GM12878 (cell line): ENCODE data around the gene TEKT5. TPM values are rescaled to one million over a fixed set of nuclear protein-coding genes. Genes with fewer than 3 reads are reported as not detected.

Experiments
- ATAC-seq: fragments of 200-7000 bp; cut with Tn5 transposase; 3 replicates; pipeline ENCODE4 v1.9.1; 2020; ENCODE audit warnings: mild to moderate bottlenecking, moderate library complexity
- BruUV-seq: library from RNA; stranded (reverse); fragments of 400-500 nt; replicated peaks from 2 replicates; lab custom pipeline; 2021; lab: Mats Ljungman, UMichigan
- CTCF ChIA-PET: fragments of 300-600 bp; sonication (Branson Sonifier 250); formaldehyde crosslinking; extraction: SDS; loops from one replicate; lab custom pipeline; 2021; ENCODE audit warnings: inconsistent platforms; lab: Yijun Ruan, JAX
- POLR2A ChIA-PET: fragments of 350-600 bp; formaldehyde crosslinking; extraction: SDS; loops from one replicate; lab custom pipeline; 2021; ENCODE audit warnings: inconsistent platforms; lab: Charles Lee
- RAD21 ChIA-PET: fragments of 300-600 bp; sonication (Branson Sonifier 250); formaldehyde crosslinking; loops from one replicate; lab custom pipeline; 2023; ENCODE audit warnings: antibody characterized with exemption; ENCODE audit not compliant: unreplicated experiment; lab: Charles Lee
- SMC1A ChIA-PET: fragments of 300-600 bp; sonication (Branson Sonifier 250); formaldehyde crosslinking; loops from one replicate; lab custom pipeline; 2023; ENCODE audit not compliant: unreplicated experiment, uncharacterized antibody; lab: Charles Lee
- DNase-seq: peaks from one replicate; pipeline ENCODE4 v3.0.0-alpha.2; 2011; ENCODE audit warnings: low read depth, low spot score
- FAIRE-seq: peaks from 3 replicates; lab custom pipeline; 2011; peaks lifted over from hg19 to GRCh38; lab: Jason Lieb, UNC
- H2AFZ ChIP-seq: 2 replicates; pipeline ENCODE4 v1.6.0; 2011; ENCODE audit warnings: low read depth, low read length, control low read depth; ENCODE audit not compliant: control insufficient read depth
- H3K27ac ChIP-seq: 2 replicates; pipeline ENCODE4 v1.5.1; 2011; ENCODE audit warnings: control low read depth; ENCODE audit not compliant: control insufficient read depth, insufficient read depth
- H3K27me3 ChIP-seq, 2 experiments: replicated peaks in 1 of 2; 2 replicates each; pipeline versions ENCODE4 v1.6.0 to v1.6.1; 2011; ENCODE audit warnings: low read length in 1 of 2; ENCODE audit not compliant: control insufficient read depth in 2 of 2, insufficient read depth in 2 of 2
- H3K36me3 ChIP-seq, 2 experiments: 2 replicates each; pipeline ENCODE4 v1.5.1; 2011; ENCODE audit warnings: low read length in 1 of 2; ENCODE audit not compliant: control insufficient read depth in 2 of 2, insufficient read depth in 2 of 2
- H3K4me1 ChIP-seq: 2 replicates; pipeline ENCODE4 v1.6.1; 2011; ENCODE audit warnings: mild to moderate bottlenecking, low read length, moderate library complexity, mixed read lengths; ENCODE audit not compliant: control insufficient read depth, insufficient read depth
- H3K4me2 ChIP-seq: 2 replicates; pipeline ENCODE4 v1.6.0; 2011; ENCODE audit warnings: control low read depth; ENCODE audit not compliant: control insufficient read depth, insufficient read depth
- H3K4me3 ChIP-seq: fragments of 200-600 bp; sonication (generic); 2 replicates; pipeline ENCODE4 v1.5.1; 2016
- H3K79me2 ChIP-seq: 2 replicates; pipeline ENCODE4 v1.6.0; 2011; ENCODE audit warnings: low read length; ENCODE audit not compliant: control insufficient read depth, insufficient read depth
- H3K9ac ChIP-seq: 2 replicates; pipeline ENCODE4 v1.8.0; 2011; ENCODE audit warnings: low read length, control low read depth, mixed read lengths; ENCODE audit not compliant: control insufficient read depth, insufficient read depth
- H3K9me3 ChIP-seq: replicated peaks from 3 replicates; pipeline ENCODE4 v1.5.1; 2011; ENCODE audit warnings: mild to moderate bottlenecking, low read length; ENCODE audit not compliant: control insufficient read depth, insufficient read depth
- H4K20me1 ChIP-seq: 2 replicates; pipeline ENCODE4 v1.6.0; 2011; ENCODE audit not compliant: control insufficient read depth, insufficient read depth
- IKZF1 ChIP-seq: fragments of 450-650 bp; conservative IDR thresholded peaks from 2 replicates; pipeline ENCODE4 v1.6.1; 2017; ENCODE audit warnings: antibody characterized with exemption, mild to moderate bottlenecking
- JUNB ChIP-seq: IDR thresholded peaks from 2 replicates; pipeline ENCODE4 v1.6.1; 2016; ENCODE audit warnings: antibody characterized with exemption, mild to moderate bottlenecking
- MXI1 ChIP-seq: fragments of 150-350 bp; IDR thresholded peaks from 2 replicates; pipeline ENCODE4 v1.6.1; 2011; ENCODE audit warnings: low read depth, mild to moderate bottlenecking, inconsistent platforms, low read length, improper control_type of control experiment
- NFIC ChIP-seq: IDR thresholded peaks from 2 replicates; pipeline ENCODE4 v1.6.1; 2012; ENCODE audit warnings: low read depth, mild to moderate bottlenecking, inconsistent platforms, low read length, moderate library complexity
- YY1 ChIP-seq: IDR thresholded peaks from 2 replicates; pipeline ENCODE4 v1.6.1; 2011; ENCODE audit warnings: low read depth, mild to moderate bottlenecking, low read length
- WGBS: methylation state at CpG from one replicate; pipeline ENCODE4 v1.1.6; 2016; ENCODE audit warnings: low lambda C conversion rate; ENCODE audit not compliant: insufficient replicate concordance, insufficient coverage; ENCODE audit errors: missing lambda C conversion rate; 5-methylcytosine and 5-hydroxymethylcytosine counted together
- in situ Hi-C: fragments of 300-500 bp; cut with MboI; formaldehyde crosslinking; loops from 9 replicates; pipeline ENCODE4 v1.14.3; 2018; ENCODE audit warnings: mixed read lengths
- intact Hi-C: fragments of 100-400 bp; cut with micrococcal nuclease; formaldehyde crosslinking; loops from one replicate; pipeline ENCODE4 v1.14.2; 2022; ENCODE audit not compliant: unreplicated experiment
- polyA plus RNA-seq, 11 experiments: library from polyadenylated mRNA; depleted of rRNA in 4 of 11; unstranded in 6 of 11; stranded (reverse) in 5 of 11; fragments of >200 nt; fragmentation: Nextera tagmentation in 4 of 11; fragmentation: Illumina TruSeq in 1 of 11; extraction: Ambion mirVana in 4 of 11; extraction: Trizol in 1 of 11; gene quantifications; 1 replicate in 1 of 11; 2 replicates in 10 of 11; pipeline versions ENCODE4 v1.2.1 to v1.2.3, GENCODE V29; 2011 to 2016; ENCODE audit warnings: inconsistent platforms in 2 of 11, missing spikeins in 2 of 11, low read depth in 1 of 11
- total RNA-seq, 4 experiments: library from RNA; depleted of rRNA in 3 of 4; stranded (reverse); fragments of >200 nt in 3 of 4; fragmentation: Illumina TruSeq in 1 of 4; extraction: Trizol in 1 of 4; gene quantifications; 2 replicates each; pipeline versions ENCODE4 v1.2.1 to v1.2.3, GENCODE V29; 2013 to 2021

TEKT5 gene
- total and polyA plus RNA-seq, 10 of the 15 experiments (the other 5 are each of a cell fraction or from before 2014, with no cell fraction given): 0.19 to 2.2 (median 0.68) TPM; not detected in 1

DNA sequence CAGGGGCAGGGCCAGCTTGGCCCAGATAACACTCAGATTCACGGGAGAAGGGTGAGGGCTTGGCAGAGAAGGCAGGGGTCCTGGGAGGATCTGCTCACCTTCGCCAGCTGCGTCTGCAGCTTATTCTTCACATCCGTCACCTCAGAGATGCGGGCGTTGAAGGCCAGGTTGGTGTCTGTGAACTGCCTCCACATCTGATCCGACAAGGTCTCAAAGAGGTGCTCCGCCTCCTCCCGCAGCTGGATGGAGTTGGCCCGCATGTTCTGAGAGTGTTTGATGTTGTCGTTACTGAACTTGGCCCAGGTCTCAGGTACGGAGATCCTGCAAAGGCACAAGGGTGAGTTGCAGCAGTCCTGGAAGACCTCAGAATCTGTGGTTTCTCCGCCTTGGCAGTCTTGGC, 18.9 kb downstream of the TEKT5 start:
- no peak overlapping the region for H3K4me3 ChIP-seq
- ATAC-seq: no peak
- no peaks in the 10 kb centered on the region for H3K36me3 ChIP-seq
- H3K9ac ChIP-seq: no peak overlapping the region
- H3K4me1 ChIP-seq: no peaks in the 10 kb centered on the region
- WGBS: 75% methylated on average over 13 of the region's 13 CpGs
- H3K4me2 ChIP-seq: no peak overlapping the region
- no peak for TF ChIP-seq YY1
- TF ChIP-seq JUNB: no peak
- TF ChIP-seq, all 136 proteins: peak for 0
- SMC1A ChIA-PET: no interaction called here
- CTCF ChIA-PET: no interaction called here
- Histone ChIP-seq H3K9me3 (peaks cover 2% of the 10 kb centered on the region; the same call in 1 of the 3 replicates), H3K27me3 (peaks cover 0 to 10% of the 10 kb centered on the region in 2 experiments; a peak in 3 of 4 replicates), H3K79me2 (no peaks in the 10 kb centered on the region), H4K20me1 (no peaks in the 10 kb centered on the region), H2AFZ (no peak overlapping the region), H3K27ac (no peak overlapping the region)
- intact Hi-C loops (no loop called here), in situ Hi-C loops (no loop called here)
- RAD21 ChIA-PET: no interaction called here
- no TSS peak for BruUV-seq
- POLR2A ChIA-PET: no interaction called here
- FAIRE-seq (no peak), DNase-seq (no peak)

GRCh38 chr16:10675216-10675615, 19.5 kb downstream of the TEKT5 start:
- H2AFZ ChIP-seq: no peak overlapping the region
- no peak for DNase-seq
- H3K4me1 ChIP-seq: no peaks in the 10 kb centered on the region
- FAIRE-seq: no peak
- no peaks in the 10 kb centered on the region for H4K20me1 ChIP-seq
- CTCF ChIA-PET: no interaction called here
- H3K36me3 ChIP-seq: no peaks in the 10 kb centered on the region
- H3K79me2 ChIP-seq: no peaks in the 10 kb centered on the region
- 67% methylated on average over 11 of the region's 11 CpGs for WGBS
- peaks cover 0 to 10% of the 10 kb centered on the region in 2 experiments; a peak in 3 of 4 replicates for H3K27me3 ChIP-seq
- no peak overlapping the region for H3K27ac ChIP-seq
- no TSS peak for BruUV-seq
- intact Hi-C loops (no loop called here), in situ Hi-C loops (no loop called here)
- no peak for TF ChIP-seq IKZF1
- no peak for TF ChIP-seq NFIC
- no peak for TF ChIP-seq MXI1
- H3K4me2 ChIP-seq: no peak overlapping the region
- no peak overlapping the region for H3K9ac ChIP-seq
- H3K9me3 ChIP-seq: peaks cover 2% of the 10 kb centered on the region; the same call in 1 of the 3 replicates
- ATAC-seq: no peak
- POLR2A ChIA-PET: no interaction called here
- RAD21 ChIA-PET: no interaction called here
- no peak overlapping the region for H3K4me3 ChIP-seq
- SMC1A ChIA-PET: no interaction called here
